ENCODE measurements around the gene SULT1E1. TPM values are rescaled to one million over a fixed set of nuclear protein-coding genes. Genes with fewer than 3 reads are reported as not detected.
A peak's percentile ranks its signal among the peaks of the same experiment; 100 is the strongest.

The SULT1E1 gene, protein sequence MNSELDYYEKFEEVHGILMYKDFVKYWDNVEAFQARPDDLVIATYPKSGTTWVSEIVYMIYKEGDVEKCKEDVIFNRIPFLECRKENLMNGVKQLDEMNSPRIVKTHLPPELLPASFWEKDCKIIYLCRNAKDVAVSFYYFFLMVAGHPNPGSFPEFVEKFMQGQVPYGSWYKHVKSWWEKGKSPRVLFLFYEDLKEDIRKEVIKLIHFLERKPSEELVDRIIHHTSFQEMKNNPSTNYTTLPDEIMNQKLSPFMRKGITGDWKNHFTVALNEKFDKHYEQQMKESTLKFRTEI
- total RNA-seq (not detected in 2 replicates), polyA plus RNA-seq (not detected in 2 replicates)

DNA sequence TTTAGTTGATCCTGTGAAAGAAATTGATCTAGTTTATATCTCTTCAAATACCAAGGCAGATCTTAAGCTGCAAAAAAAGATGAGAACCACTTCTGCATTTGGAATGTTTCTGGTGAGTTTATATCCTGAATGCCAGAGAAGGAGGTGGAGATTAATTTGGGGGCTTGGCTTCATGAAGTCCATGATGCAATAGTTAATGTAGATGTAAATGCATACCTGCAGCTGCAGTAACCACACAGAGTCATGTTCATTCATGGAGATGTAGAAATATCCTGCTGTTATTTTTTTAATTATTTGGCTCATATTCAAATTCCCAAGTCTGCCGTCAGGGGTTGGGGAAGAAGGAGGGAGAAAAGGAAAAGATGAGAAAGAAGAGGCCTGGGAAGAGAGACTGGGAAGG is at the start of gene SULT1E1:
SULT1E1 (minus strand) TSS at position 94 of the 400 bp plus-strand sequence. CDS start 2,501 bp downstream, outside the sequence.
- H3K9me3 ChIP-seq (ENCODE audit: low read depth): no peaks in the 10 kb centered on the region
- TF ChIP-seq, protein P1, sequence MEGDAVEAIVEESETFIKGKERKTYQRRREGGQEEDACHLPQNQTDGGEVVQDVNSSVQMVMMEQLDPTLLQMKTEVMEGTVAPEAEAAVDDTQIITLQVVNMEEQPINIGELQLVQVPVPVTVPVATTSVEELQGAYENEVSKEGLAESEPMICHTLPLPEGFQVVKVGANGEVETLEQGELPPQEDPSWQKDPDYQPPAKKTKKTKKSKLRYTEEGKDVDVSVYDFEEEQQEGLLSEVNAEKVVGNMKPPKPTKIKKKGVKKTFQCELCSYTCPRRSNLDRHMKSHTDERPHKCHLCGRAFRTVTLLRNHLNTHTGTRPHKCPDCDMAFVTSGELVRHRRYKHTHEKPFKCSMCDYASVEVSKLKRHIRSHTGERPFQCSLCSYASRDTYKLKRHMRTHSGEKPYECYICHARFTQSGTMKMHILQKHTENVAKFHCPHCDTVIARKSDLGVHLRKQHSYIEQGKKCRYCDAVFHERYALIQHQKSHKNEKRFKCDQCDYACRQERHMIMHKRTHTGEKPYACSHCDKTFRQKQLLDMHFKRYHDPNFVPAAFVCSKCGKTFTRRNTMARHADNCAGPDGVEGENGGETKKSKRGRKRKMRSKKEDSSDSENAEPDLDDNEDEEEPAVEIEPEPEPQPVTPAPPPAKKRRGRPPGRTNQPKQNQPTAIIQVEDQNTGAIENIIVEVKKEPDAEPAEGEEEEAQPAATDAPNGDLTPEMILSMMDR (IDR thresholded peaks at IDR 0.05; ENCODE audit: low read depth, low read length): no peak
- DNase-seq (ENCODE audit: low read depth in 1 of 2, low spot score in 1 of 2): peak in 1 of 2 donors; percentile 91
- no peak within 1 kb of the TSS for H3K27ac ChIP-seq
- H3K4me1 ChIP-seq (ENCODE audit: low read depth): no peaks in the 10 kb centered on the region
- no peaks in the 10 kb centered on the region for H3K36me3 ChIP-seq
- no peak within 1 kb of the TSS for H3K4me3 ChIP-seq
- H3K27me3 ChIP-seq: no peaks in the 10 kb centered on the region

DNA sequence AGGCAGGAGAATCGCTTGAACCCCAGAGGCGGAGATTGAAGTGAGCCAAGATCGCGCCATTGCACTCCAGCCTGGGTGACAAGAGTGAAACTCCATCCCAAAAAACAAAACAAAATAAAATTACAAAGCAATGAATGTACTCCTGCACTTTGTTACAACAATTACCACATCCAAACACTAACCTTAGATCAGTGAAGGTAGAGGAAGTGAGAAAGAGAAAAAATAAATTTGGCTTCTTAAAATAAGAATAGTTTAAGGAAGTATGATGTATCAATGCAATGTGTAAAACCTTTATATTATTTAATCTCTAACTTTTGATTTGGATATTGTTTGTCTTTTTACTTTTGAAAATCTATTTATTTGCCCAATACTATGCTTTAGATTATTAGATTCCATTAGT is 49.2 kb upstream of the SULT1E1 start:
- Histone ChIP-seq H3K36me3 (no peaks in the 10 kb centered on the region), H3K27me3 (no peaks in the 10 kb centered on the region), H3K4me1 (ENCODE audit: low read depth) (no peaks in the 10 kb centered on the region), H3K9me3 (ENCODE audit: low read depth) (no peaks in the 10 kb centered on the region), H3K27ac (no peak overlapping the region), H3K4me3 (no peak overlapping the region)
- TF ChIP-seq, protein P1 (IDR thresholded peaks at IDR 0.05; ENCODE audit: low read depth, low read length): no peak
- DNase-seq (ENCODE audit: low read depth in 1 of 2, low spot score in 1 of 2): no peak

DNA sequence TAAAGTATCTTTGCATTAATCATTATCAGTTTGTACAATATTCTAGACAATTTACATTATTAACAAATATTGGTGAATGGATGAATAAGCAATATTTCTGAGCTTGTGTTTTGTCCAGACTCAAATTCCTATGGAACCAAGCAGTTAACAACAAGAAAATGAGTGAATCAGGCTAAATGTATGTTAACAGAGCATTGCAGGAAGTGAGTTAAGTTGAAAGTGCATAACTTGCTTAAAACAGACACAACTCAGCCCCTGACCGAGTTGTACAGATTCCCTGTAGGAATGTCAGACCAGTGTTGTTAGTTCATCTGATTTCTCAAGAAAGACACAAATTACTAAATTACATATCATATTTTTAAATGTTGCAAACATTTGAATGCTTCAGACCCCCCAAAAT is 47.2 kb upstream of the SULT1E1 start:
- Histone ChIP-seq H3K36me3 (no peaks in the 10 kb centered on the region), H3K27me3 (no peaks in the 10 kb centered on the region), H3K9me3 (ENCODE audit: low read depth) (no peaks in the 10 kb centered on the region), H3K4me1 (ENCODE audit: low read depth) (no peaks in the 10 kb centered on the region), H3K4me3 (no peak overlapping the region), H3K27ac (no peak overlapping the region)
- TF ChIP-seq, protein P1 (IDR thresholded peaks at IDR 0.05; ENCODE audit: low read depth, low read length): no peak
- DNase-seq (ENCODE audit: low read depth in 1 of 2, low spot score in 1 of 2): peak in 1 of 2 donors; percentile 51

GRCh38 chr4:69896530-69897116 is 36.7 kb upstream of the SULT1E1 start:
- Histone ChIP-seq H3K27me3 (no peaks in the 10 kb centered on the region), H3K27ac (no peak overlapping the region), H3K4me3 (no peak overlapping the region), H3K4me1 (ENCODE audit: low read depth) (no peaks in the 10 kb centered on the region), H3K36me3 (no peaks in the 10 kb centered on the region), H3K9me3 (ENCODE audit: low read depth) (no peaks in the 10 kb centered on the region)
- TF ChIP-seq, protein P1 (IDR thresholded peaks at IDR 0.05; ENCODE audit: low read depth, low read length): peak; percentile 60
- DNase-seq (ENCODE audit: low read depth in 1 of 2, low spot score in 1 of 2): peak; percentile 40 to 54

DNA sequence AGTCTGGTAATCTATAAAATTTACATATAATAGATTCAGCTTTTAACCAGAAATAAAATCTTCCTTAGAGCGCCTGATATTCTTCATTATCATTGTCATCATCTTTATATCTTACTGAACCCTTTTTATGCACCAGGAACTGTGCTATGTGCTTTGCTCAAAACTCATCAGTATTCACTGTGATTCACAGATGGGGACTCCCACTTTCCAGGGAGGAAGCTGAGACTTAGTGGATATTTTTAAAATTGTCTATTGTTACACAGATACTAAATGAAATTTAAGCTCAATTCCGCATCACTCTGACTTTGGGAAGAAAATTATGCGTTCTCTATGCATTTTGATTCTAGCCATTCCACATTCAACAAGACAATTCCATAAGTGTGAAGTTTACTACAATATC is 34.8 kb upstream of the SULT1E1 start:
- TF ChIP-seq, protein P1 (IDR thresholded peaks at IDR 0.05; ENCODE audit: low read depth, low read length): no peak
- no peak overlapping the region for H3K4me3 ChIP-seq
- H3K27me3 ChIP-seq: no peaks in the 10 kb centered on the region
- no peak overlapping the region for H3K27ac ChIP-seq
- no peak for DNase-seq (ENCODE audit: low read depth in 1 of 2, low spot score in 1 of 2)
- H3K4me1 ChIP-seq (ENCODE audit: low read depth): no peaks in the 10 kb centered on the region
- H3K36me3 ChIP-seq: no peaks in the 10 kb centered on the region
- no peaks in the 10 kb centered on the region for H3K9me3 ChIP-seq (ENCODE audit: low read depth)
